IMR-90 (cell line): ENCODE measurements around the gene MAPRE2. TPM values are rescaled to one million over a fixed set of nuclear protein-coding genes. Genes with fewer than 3 reads are reported as not detected.

Experiments
- ATAC-seq: fragments of 200-7000 bp; cut with Tn5 transposase; 2 replicates; pipeline ENCODE4 v1.9.1; 2020; ENCODE audit warnings: low read depth, mild to moderate bottlenecking, moderate library complexity
- BruUV-seq: library from RNA; stranded (reverse); fragments of 400-500 nt; replicated peaks from 2 replicates; lab custom pipeline; 2021; lab: Mats Ljungman, UMichigan
- CTCF ChIA-PET: fragments of 300-600 bp; formaldehyde crosslinking; extraction: SDS; loops from one replicate; lab custom pipeline; 2021; ENCODE audit warnings: antibody characterized with exemption; lab: Yijun Ruan, JAX
- POLR2A ChIA-PET: fragments of 300-600 bp; sonication (Branson Sonifier 250); formaldehyde crosslinking; loops from one replicate; lab custom pipeline; 2022; ENCODE audit warnings: antibody characterized with exemption; ENCODE audit not compliant: unreplicated experiment; lab: Charles Lee
- DNase-seq: peaks from one replicate; pipeline ENCODE4 v3.0.0; 2013
- H2AFZ ChIP-seq: replicated peaks from 2 replicates; pipeline ENCODE3; 2013; ENCODE audit warnings: low read length, mild to moderate bottlenecking; ENCODE audit not compliant: poor library complexity
- H2AK5ac ChIP-seq: 2 replicates; pipeline ENCODE4 v1.6.1; 2013; ENCODE audit warnings: low read depth, low read length, inconsistent platforms
- H2AK9ac ChIP-seq: replicated peaks from 2 replicates; pipeline ENCODE3; 2013; ENCODE audit warnings: mild to moderate bottlenecking, low read depth, low read length, moderate library complexity; ENCODE audit not compliant: poor library complexity
- H2BK120ac ChIP-seq: 2 replicates; pipeline ENCODE4 v1.6.1; 2013; ENCODE audit warnings: low read depth, low read length, inconsistent platforms
- H2BK15ac ChIP-seq: 3 replicates; pipeline ENCODE4 v1.6.1; 2013; ENCODE audit warnings: low read depth, low read length, inconsistent platforms
- H2BK20ac ChIP-seq: 2 replicates; pipeline ENCODE4 v1.6.1; 2013; ENCODE audit warnings: low read depth, mild to moderate bottlenecking, inconsistent platforms, low read length, moderate library complexity
- H2BK5ac ChIP-seq: 2 replicates; pipeline ENCODE4 v1.6.1; 2013; ENCODE audit warnings: mild to moderate bottlenecking, low read depth, low read length, inconsistent platforms; ENCODE audit not compliant: poor library complexity, severe bottlenecking
- H3K14ac ChIP-seq: replicated peaks from 2 replicates; pipeline ENCODE4 v1.6.1; 2013; ENCODE audit warnings: low read depth, low read length, inconsistent platforms
- H3K18ac ChIP-seq: 2 replicates; pipeline ENCODE4 v1.6.1; 2013; ENCODE audit warnings: low read depth, low read length, control low read depth
- H3K23ac ChIP-seq: 2 replicates; pipeline ENCODE4 v1.6.1; 2013; ENCODE audit warnings: low read depth, low read length, inconsistent platforms
- H3K27ac ChIP-seq: 2 replicates; pipeline ENCODE4 v1.5.1; 2013; ENCODE audit warnings: mild to moderate bottlenecking, control low read depth, low read length; ENCODE audit not compliant: insufficient read depth
- H3K27me3 ChIP-seq: 2 replicates; pipeline ENCODE4 v1.6.1; 2013; ENCODE audit warnings: low read length; ENCODE audit not compliant: control insufficient read depth, insufficient read depth
- H3K36me3 ChIP-seq: 2 replicates; pipeline ENCODE4 v1.6.1; 2013; ENCODE audit warnings: low read length, mixed read lengths; ENCODE audit not compliant: control insufficient read depth, insufficient read depth
- H3K4ac ChIP-seq: 2 replicates; pipeline ENCODE4 v1.6.1; 2013; ENCODE audit warnings: low read depth, low read length, inconsistent platforms
- H3K4me1 ChIP-seq: 2 replicates; pipeline ENCODE4 v1.6.1; 2013; ENCODE audit warnings: low read length, mixed read lengths; ENCODE audit not compliant: control insufficient read depth, insufficient read depth
- H3K4me2 ChIP-seq: 2 replicates; pipeline ENCODE4 v1.6.1; 2013; ENCODE audit warnings: low read depth, mild to moderate bottlenecking, control low read depth, low read length, moderate library complexity
- H3K4me3 ChIP-seq: 2 replicates; pipeline ENCODE4 v1.5.1; 2013; ENCODE audit warnings: low read depth, mild to moderate bottlenecking, control low read depth, low read length, moderate library complexity; ENCODE audit not compliant: insufficient read depth
- H3K56ac ChIP-seq: 2 replicates; pipeline ENCODE4 v1.6.1; 2013; ENCODE audit warnings: low read length, inconsistent platforms; ENCODE audit not compliant: insufficient read depth; ENCODE audit errors: extremely low read depth
- H3K79me1 ChIP-seq, 2 experiments: 2 replicates each; pipeline ENCODE4 v1.6.1; 2013; ENCODE audit warnings: low read length in 2 of 2, inconsistent platforms in 1 of 2, low read depth in 1 of 2
- H3K9ac ChIP-seq: 2 replicates; pipeline ENCODE4 v1.6.1; 2013; ENCODE audit warnings: low read depth, low read length, control low read depth
- H3K9me1 ChIP-seq: 2 replicates; pipeline ENCODE4 v1.6.1; 2013; ENCODE audit warnings: low read length, inconsistent platforms; ENCODE audit not compliant: insufficient read depth
- H3K9me3 ChIP-seq: 2 replicates; pipeline ENCODE4 v1.6.1; 2013; ENCODE audit warnings: low read length; ENCODE audit not compliant: control insufficient read depth, insufficient read depth
- H4K20me1 ChIP-seq: 2 replicates; pipeline ENCODE4 v1.6.1; 2013; ENCODE audit warnings: low read length, inconsistent platforms; ENCODE audit not compliant: insufficient read depth
- H4K5ac ChIP-seq: 2 replicates; pipeline ENCODE4 v1.6.1; 2013; ENCODE audit warnings: mild to moderate bottlenecking, low read depth, low read length, control low read depth
- H4K8ac ChIP-seq, 2 experiments: 2 replicates each; pipeline ENCODE4 v1.6.1; 2013; ENCODE audit warnings: low read depth in 2 of 2, low read length in 2 of 2, control low read depth in 1 of 2, inconsistent platforms in 1 of 2
- H4K91ac ChIP-seq: 2 replicates; pipeline ENCODE4 v1.6.1; 2013; ENCODE audit warnings: low read depth, low read length, inconsistent platforms; ENCODE audit not compliant: insufficient read depth
- CEBPB ChIP-seq: IDR thresholded peaks from 2 replicates; pipeline ENCODE4 v1.6.1; 2012; ENCODE audit warnings: low read depth, low read length, improper control_type of control experiment
- ELK1 ChIP-seq: fragments of 150-350 bp; IDR thresholded peaks from 2 replicates; pipeline ENCODE4 v1.6.1; 2016; ENCODE audit warnings: low read depth, mild to moderate bottlenecking, low read length, moderate library complexity, borderline replicate concordance
- FOS ChIP-seq: fragments of 150-350 bp; IDR thresholded peaks from 2 replicates; pipeline ENCODE4 v1.6.1; 2016; ENCODE audit warnings: low read depth, low read length
- MAFK ChIP-seq: IDR thresholded peaks from 2 replicates; pipeline ENCODE4 v1.6.1; 2012; ENCODE audit warnings: low read depth, low read length, improper control_type of control experiment
- MAZ ChIP-seq: IDR thresholded peaks from 2 replicates; pipeline ENCODE4 v1.6.1; 2012; ENCODE audit warnings: low read depth, mild to moderate bottlenecking, low read length, improper control_type of control experiment, moderate library complexity, borderline replicate concordance
- MXI1 ChIP-seq: IDR thresholded peaks from 2 replicates; pipeline ENCODE4 v1.6.1; 2012; ENCODE audit warnings: low read depth, mild to moderate bottlenecking, low read length, moderate library complexity, borderline replicate concordance
- NFE2L2 ChIP-seq: fragments of 150-350 bp; IDR thresholded peaks from 2 replicates; pipeline ENCODE4 v1.6.1; 2016; ENCODE audit warnings: low read depth, mild to moderate bottlenecking, low read length
- POLR2A ChIP-seq: IDR thresholded peaks from 2 replicates; pipeline ENCODE4 v1.6.1; 2012; ENCODE audit warnings: mild to moderate bottlenecking, low read depth, low read length
- RAD21 ChIP-seq: IDR thresholded peaks from 2 replicates; pipeline ENCODE4 v1.6.1; 2012; ENCODE audit warnings: low read length, improper control_type of control experiment
- RCOR1 ChIP-seq: IDR thresholded peaks from 2 replicates; pipeline ENCODE4 v1.6.1; 2012; ENCODE audit warnings: mild to moderate bottlenecking, low read length, improper control_type of control experiment; ENCODE audit not compliant: insufficient replicate concordance
- RFX5 ChIP-seq: IDR thresholded peaks from 2 replicates; pipeline ENCODE4 v1.8.0; 2012; ENCODE audit warnings: low read depth, mild to moderate bottlenecking, low read length, moderate library complexity
- SMC3 ChIP-seq: fragments of 150-350 bp; IDR thresholded peaks from 2 replicates; pipeline ENCODE4 v1.6.1; 2016; ENCODE audit warnings: low read depth, mild to moderate bottlenecking, antibody characterized with exemption, low read length, moderate library complexity
- USF2 ChIP-seq: fragments of 150-350 bp; IDR thresholded peaks from 2 replicates; pipeline ENCODE4 v1.6.1; 2017; ENCODE audit warnings: mild to moderate bottlenecking, antibody characterized with exemption, low read length, low read depth
- WGBS, 2 experiments: methylation state at CpG; one replicate each; pipeline versions ENCODE4 v1.1.5 to v1.1.7; 2013; ENCODE audit warnings: missing lambda C conversion rate in 2 of 2; ENCODE audit not compliant: insufficient read length in 1 of 2; ENCODE audit errors: extremely low coverage in 2 of 2; 5-methylcytosine and 5-hydroxymethylcytosine counted together
- dilution Hi-C: fragments of 300-500 bp; cut with HindIII; formaldehyde crosslinking; loops from one replicate; pipeline ENCODE4 v1.14.3; 2018; ENCODE audit warnings: low sequenced_read_pairs; ENCODE audit not compliant: unreplicated experiment
- in situ Hi-C: fragments of 300-500 bp; cut with MboI; formaldehyde crosslinking; loops from 3 replicates; pipeline ENCODE4 v1.14.3; 2019; ENCODE audit warnings: low sequenced_read_pairs, inconsistent platforms, mixed read lengths
- intact Hi-C: fragments of 100-400 bp; cut with micrococcal nuclease; formaldehyde crosslinking; loops from 2 replicates; pipeline ENCODE4 v1.10.0; 2022
- polyA plus RNA-seq, 3 experiments: library from polyadenylated mRNA; depleted of rRNA; stranded (reverse); fragments of >200 nt; gene quantifications; 2 replicates each; pipeline ENCODE4 v1.2.3, GENCODE V29; 2012; ENCODE audit warnings: low replicate concordance in 1 of 3
- total RNA-seq: library from RNA; depleted of rRNA; stranded (reverse); fragments of >200 nt; gene quantifications from 2 replicates; pipeline ENCODE4 v1.2.3, GENCODE V29; 2012

MAPRE2 gene
- total and polyA plus RNA-seq, 2 of the 4 experiments (the other 2 are of a cell fraction): 19.6 to 23.8 TPM

DNA sequence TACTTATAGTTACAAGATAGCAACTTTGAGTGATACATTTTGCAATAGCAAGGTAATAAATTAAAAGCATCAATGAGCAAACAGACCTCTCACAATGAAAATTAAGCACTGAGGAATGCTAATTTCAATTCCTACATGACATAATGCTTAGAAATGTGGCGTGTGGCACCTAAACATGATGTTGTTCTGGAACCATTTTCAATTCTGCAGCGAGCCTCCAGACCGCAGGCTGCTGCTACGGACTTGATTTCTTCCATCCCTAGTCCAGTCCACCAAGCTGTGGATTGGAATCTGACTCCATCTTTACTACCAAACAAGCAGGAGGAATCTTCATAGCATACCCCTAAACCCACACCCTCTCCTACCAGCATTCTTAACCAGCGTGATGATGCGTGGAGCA is 140.9 kb downstream of the MAPRE2 start:
- intact Hi-C loops: no loop called here
- Histone ChIP-seq H3K4me2 (no peak overlapping the region), H3K4me3 (no peak overlapping the region), H2AK5ac (no peak overlapping the region), H2BK120ac (no peak overlapping the region), H4K5ac (no peak overlapping the region), H3K23ac (no peak overlapping the region), H2BK5ac (no peak overlapping the region), H3K27me3 (peaks cover 6% of the 10 kb centered on the region), H4K8ac (no peak overlapping the region), H3K56ac (no peak overlapping the region), H3K9me1 (no peaks in the 10 kb centered on the region; the same call in 1 of the 2 replicates), H3K9me3 (no peaks in the 10 kb centered on the region), H3K9ac (no peak overlapping the region), H3K79me1 (no peaks in the 10 kb centered on the region), H2BK20ac (no peak overlapping the region), H2AK9ac (no peak overlapping the region), H3K4ac (no peak overlapping the region), H3K14ac (no peak overlapping the region), H3K4me1 (no peaks in the 10 kb centered on the region), H2AFZ (no peak overlapping the region), H3K27ac (no peak overlapping the region), H3K18ac (no peak overlapping the region), H4K20me1 (no peaks in the 10 kb centered on the region), H3K36me3 (no peaks in the 10 kb centered on the region), H2BK15ac (no peak overlapping the region), H4K91ac (no peak overlapping the region)
- DNase-seq (no peak), ATAC-seq (no peak)
- dilution Hi-C loops: no loop called here
- TF ChIP-seq RCOR1: no peak
- TF ChIP-seq MXI1: no peak
- no peak for TF ChIP-seq POLR2A
- no peak for TF ChIP-seq ELK1
- TF ChIP-seq MAZ: no peak
- no peak for TF ChIP-seq FOS
- TF ChIP-seq RFX5: no peak
- TF ChIP-seq MAFK: no peak
- no peak for TF ChIP-seq RAD21
- no peak for TF ChIP-seq CEBPB
- no peak for TF ChIP-seq SMC3
- TF ChIP-seq NFE2L2: no peak
- no peak for TF ChIP-seq USF2
- BruUV-seq: no TSS peak
- ChIA-PET CTCF (no interaction called here), POLR2A (no interaction called here)
- in situ Hi-C loops: no loop called here
- WGBS, 2 experiments: 69% methylated on average over 4 of the region's 6 CpGs; no CpG with 5 or more reads in 1 of the 2 experiments
